H1 (cell line): ENCODE results near the gene CYP4A22. TPM values are rescaled to one million over a fixed set of nuclear protein-coding genes. Genes with fewer than 3 reads are reported as not detected.
"Not testable (repeated sequence)": the region's sequence is repeated elsewhere in the genome, so short reads cannot be mapped to it uniquely, and the experiment has no call there.

ENCODE experiments used
- CTCF ChIA-PET: fragments of 300-600 bp; sonication (Branson Sonifier 250); formaldehyde crosslinking; loops from one replicate; lab custom pipeline; 2021; ENCODE audit not compliant: partially characterized antibody; lab: Charles Lee
- POLR2A ChIA-PET: fragments of 300-600 bp; sonication (Branson Sonifier 250); formaldehyde crosslinking; loops from one replicate; lab custom pipeline; 2021; ENCODE audit warnings: inconsistent platforms; ENCODE audit not compliant: partially characterized antibody; lab: Charles Lee
- DNase-seq, 2 experiments: peaks; one replicate each; pipeline versions ENCODE4 v3.0.0 to v3.0.0-alpha.2; 2010 to 2022; ENCODE audit warnings: low spot score in 2 of 2, low read depth in 1 of 2, mixed read lengths in 1 of 2
- FAIRE-seq: peaks from 2 replicates; lab custom pipeline; 2011; peaks lifted over from hg19 to GRCh38; lab: Jason Lieb, UNC
- H2AFZ ChIP-seq: 2 replicates; pipeline ENCODE4 v1.8.1; 2012; ENCODE audit warnings: low read length, inconsistent platforms
- H2AK5ac ChIP-seq: 2 replicates; pipeline ENCODE4 v1.6.1; 2013; ENCODE audit warnings: low read depth, low read length
- H2BK120ac ChIP-seq: replicated peaks from 2 replicates; pipeline ENCODE3; 2013; ENCODE audit warnings: low read depth, low read length, inconsistent platforms
- H2BK12ac ChIP-seq: 2 replicates; pipeline ENCODE4 v1.6.1; 2013; ENCODE audit warnings: low read depth, low read length
- H2BK15ac ChIP-seq: 2 replicates; pipeline ENCODE4 v1.6.1; 2013; ENCODE audit warnings: low read length
- H2BK20ac ChIP-seq: 2 replicates; pipeline ENCODE4 v1.6.1; 2013; ENCODE audit warnings: low read length
- H2BK5ac ChIP-seq: 2 replicates; pipeline ENCODE4 v1.6.1; 2013; ENCODE audit warnings: low read depth, low read length
- H3K14ac ChIP-seq: 2 replicates; pipeline ENCODE4 v1.6.1; 2013; ENCODE audit warnings: inconsistent platforms; ENCODE audit not compliant: insufficient read length
- H3K18ac ChIP-seq: 2 replicates; pipeline ENCODE4 v1.6.1; 2013; ENCODE audit warnings: low read length; ENCODE audit errors: extremely low read depth
- H3K23ac ChIP-seq: 2 replicates; pipeline ENCODE4 v1.6.1; 2013; ENCODE audit warnings: inconsistent platforms; ENCODE audit not compliant: insufficient read length
- H3K23me2 ChIP-seq: 2 replicates; pipeline ENCODE4 v1.6.1; 2013; ENCODE audit warnings: low read depth, low read length
- H3K27ac ChIP-seq: 2 replicates; pipeline ENCODE4 v1.6.1; 2011; ENCODE audit warnings: low read depth, low read length, inconsistent platforms
- H3K27me3 ChIP-seq, 4 experiments: replicated peaks in 1 of 4; 1 replicate in 1 of 4; 2 replicates in 3 of 4; pipeline versions ENCODE4 v1.6.1 to v1.8.1; 2011 to 2013; ENCODE audit warnings: low read length in 3 of 4, mild to moderate bottlenecking in 3 of 4, inconsistent platforms in 2 of 4, mixed read lengths in 2 of 4, moderate library complexity in 1 of 4; ENCODE audit not compliant: control insufficient read depth in 3 of 4, insufficient read depth in 3 of 4; ENCODE audit errors: extremely low read depth in 1 of 4
- H3K36me3 ChIP-seq, 4 experiments: 2 replicates each; pipeline versions ENCODE4 v1.6.1 to v1.8.1; 2011 to 2013; ENCODE audit warnings: mild to moderate bottlenecking in 4 of 4, low read length in 3 of 4, moderate library complexity in 2 of 4, control low read depth in 1 of 4, inconsistent platforms in 1 of 4; ENCODE audit not compliant: insufficient read depth in 4 of 4, control insufficient read depth in 2 of 4
- H3K4ac ChIP-seq: replicated peaks from 2 replicates; pipeline ENCODE3; 2013; ENCODE audit warnings: low read length, low read depth, mixed read lengths, inconsistent platforms; ENCODE audit not compliant: insufficient read length
- H3K4me1 ChIP-seq, 4 experiments: replicated peaks in 1 of 4; 1 replicate in 1 of 4; 2 replicates in 3 of 4; pipeline versions ENCODE4 v1.6.1 to v1.8.1; 2011 to 2013; ENCODE audit warnings: low read length in 3 of 4, inconsistent platforms in 2 of 4, mixed read lengths in 1 of 4; ENCODE audit not compliant: insufficient read depth in 4 of 4, control insufficient read depth in 3 of 4
- H3K4me2 ChIP-seq, 2 experiments: 2 replicates each; pipeline versions ENCODE4 v1.6.1 to v1.8.1; 2011 to 2013; ENCODE audit warnings: low read depth in 2 of 2, low read length in 2 of 2, control low read depth in 1 of 2, inconsistent platforms in 1 of 2, mild to moderate bottlenecking in 1 of 2; ENCODE audit not compliant: insufficient read depth in 1 of 2
- H3K4me3 ChIP-seq, 4 experiments: fragments of 200-600, 300-600 bp in 1 of 4; sonication (generic), shearing (Covaris generic), sonication (Bioruptor Twin) in 1 of 4; 2 replicates each; pipeline versions ENCODE4 v1.5.1 to v1.8.1; 2011 to 2016; ENCODE audit warnings: low read length in 4 of 4, low read depth in 3 of 4, control low read depth in 2 of 4, inconsistent platforms in 2 of 4, mild to moderate bottlenecking in 2 of 4, mixed read lengths in 1 of 4, moderate library complexity in 1 of 4; ENCODE audit not compliant: insufficient read depth in 2 of 4; ENCODE audit errors: extremely low read depth in 1 of 4
- H3K56ac ChIP-seq: replicated peaks from 2 replicates; pipeline ENCODE3; 2013; ENCODE audit warnings: low read depth, mild to moderate bottlenecking, mixed read lengths, low read length, inconsistent platforms; ENCODE audit not compliant: insufficient read length
- H3K79me1 ChIP-seq: 2 replicates; pipeline ENCODE4 v1.6.1; 2013; ENCODE audit warnings: low read depth, low read length, control low read depth
- H3K79me2 ChIP-seq, 2 experiments: 2 replicates each; pipeline versions ENCODE4 v1.6.1 to v1.8.1; 2012 to 2013; ENCODE audit warnings: low read length in 2 of 2, mild to moderate bottlenecking in 2 of 2, inconsistent platforms in 1 of 2; ENCODE audit not compliant: insufficient read depth in 2 of 2, control insufficient read depth in 1 of 2
- H3K9ac ChIP-seq, 4 experiments: replicated peaks in 1 of 4; 1 replicate in 1 of 4; 2 replicates in 3 of 4; pipeline versions ENCODE4 v1.6.1 to v1.8.1; 2011 to 2013; ENCODE audit warnings: low read depth in 3 of 4, low read length in 3 of 4, control low read depth in 2 of 4, mild to moderate bottlenecking in 2 of 4, moderate library complexity in 2 of 4, inconsistent platforms in 1 of 4; ENCODE audit errors: extremely low read depth in 1 of 4
- H3K9me3 ChIP-seq, 2 experiments: 2 replicates each; pipeline versions ENCODE4 v1.6.1 to v1.8.1; 2012 to 2013; ENCODE audit warnings: mild to moderate bottlenecking in 2 of 2, moderate library complexity in 2 of 2, control low read depth in 1 of 2, inconsistent platforms in 1 of 2, low read depth in 1 of 2, low read length in 1 of 2, mixed read lengths in 1 of 2; ENCODE audit not compliant: insufficient read depth in 2 of 2
- H4K20me1 ChIP-seq, 2 experiments: replicated peaks in 1 of 2; 2 replicates each; pipeline versions ENCODE3 to v1.8.1; 2011 to 2013; ENCODE audit warnings: inconsistent platforms in 2 of 2, low read length in 2 of 2, mild to moderate bottlenecking in 1 of 2; ENCODE audit not compliant: insufficient read depth in 2 of 2, control insufficient read depth in 1 of 2
- H4K5ac ChIP-seq: 2 replicates; pipeline ENCODE4 v1.6.1; 2013; ENCODE audit warnings: low read length, low read depth, mixed read lengths, inconsistent platforms; ENCODE audit not compliant: insufficient read length
- H4K8ac ChIP-seq: 2 replicates; pipeline ENCODE4 v1.8.0; 2013; ENCODE audit warnings: mild to moderate bottlenecking, moderate library complexity, low read length, inconsistent platforms; ENCODE audit not compliant: insufficient read depth; ENCODE audit errors: extremely low read depth
- H4K91ac ChIP-seq: replicated peaks from 2 replicates; pipeline ENCODE3; 2013; ENCODE audit warnings: low read length, mixed read lengths, inconsistent platforms; ENCODE audit not compliant: insufficient read length
- WGBS, 2 experiments: shearing (Covaris generic) in 1 of 2; methylation state at CpG; one replicate each; pipeline versions ENCODE4 v1.1.6 to v1.1.7; 2013 to 2015; ENCODE audit warnings: low lambda C conversion rate in 2 of 2, mixed read lengths in 2 of 2, inconsistent platforms in 1 of 2, low coverage in 1 of 2, missing lambda C conversion rate in 1 of 2; ENCODE audit not compliant: insufficient replicate concordance in 2 of 2, insufficient coverage in 1 of 2, insufficient read length in 1 of 2; ENCODE audit errors: extremely low coverage in 1 of 2, missing lambda C conversion rate in 1 of 2; 5-methylcytosine and 5-hydroxymethylcytosine counted together
- polyA plus RNA-seq, 7 experiments: library from polyadenylated mRNA; depleted of rRNA in 3 of 7; stranded (reverse) in 5 of 7; unstranded in 2 of 7; fragments of >200 nt in 5 of 7; fragments of 200-250 nt in 2 of 7; gene quantifications; 1 replicate in 5 of 7; 2 replicates in 1 of 7; 4 replicates in 1 of 7; pipeline versions ENCODE4 v1.2.1 to v1.2.3, GENCODE V29; 2011 to 2013; ENCODE audit warnings: missing spikeins in 2 of 7, mixed read lengths in 2 of 7
- total RNA-seq: library from RNA; stranded (reverse); fragmentation: NEBNext Ultra II Directional; extraction: Animal tissue kit (Norgen Biotek cat#: 25700); gene quantifications from 2 replicates; pipeline ENCODE4 v1.2.1, GENCODE V29; 2021

The CYP4A22 gene
- total and polyA plus RNA-seq, 2 of the 8 experiments (the other 6 are each of a cell fraction or from before 2014, with no cell fraction given), result not detected

DNA sequence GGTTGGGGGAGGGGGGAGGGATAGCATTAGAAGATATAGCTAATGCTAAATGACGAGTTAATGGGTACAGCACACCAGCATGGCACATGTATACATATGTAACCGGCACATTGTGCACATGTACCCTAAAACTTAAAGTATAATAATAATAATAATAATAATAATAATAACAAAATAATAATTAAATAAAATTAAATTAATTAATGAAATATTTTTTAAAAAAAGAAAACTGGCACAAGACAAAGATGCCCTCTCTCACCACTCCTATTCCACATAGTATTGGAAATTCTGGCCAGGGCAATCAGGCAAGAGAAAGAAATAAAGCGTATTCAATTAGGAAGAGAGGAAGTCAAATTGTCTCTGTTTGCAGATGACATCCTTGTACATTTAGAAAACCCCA lies 20.7 kb downstream of the CYP4A22 start:
- POLR2A ChIA-PET, H3K27ac ChIP-seq, H3K4ac ChIP-seq: not testable (repeated sequence)

More for the DNA sequence above, 20.7 kb downstream of the CYP4A22 start:
- not testable (repeated sequence) for H3K27me3 ChIP-seq, H4K8ac ChIP-seq, H3K4me1 ChIP-seq, H3K9ac ChIP-seq, H3K56ac ChIP-seq, H3K9me3 ChIP-seq, H3K79me1 ChIP-seq, H3K23me2 ChIP-seq, H3K36me3 ChIP-seq, H4K91ac ChIP-seq, DNase-seq, H3K79me2 ChIP-seq, H2BK12ac ChIP-seq, H2AK5ac ChIP-seq, H2AFZ ChIP-seq, H3K14ac ChIP-seq, H2BK5ac ChIP-seq, FAIRE-seq, H3K4me2 ChIP-seq, H2BK15ac ChIP-seq, H2BK120ac ChIP-seq, H4K5ac ChIP-seq, H2BK20ac ChIP-seq, H3K4me3 ChIP-seq, H3K18ac ChIP-seq, H4K20me1 ChIP-seq, H3K23ac ChIP-seq
- CTCF ChIA-PET, result interaction anchor here (0.7 to 1.4 kb wide), 3 partner anchors 14 to 68 kb away, joined by 4 read pairs; no protein-coding TSS in a partner anchor
- WGBS, 2 experiments, result 92% methylated on average over 2 of the region's 3 CpGs; no CpG with 5 or more reads in 1 of the 2 experiments
